HEK293 (cell line): ENCODE measurements around the gene PCSK5.

ENCODE experiments used
- CTCF ChIA-PET: fragments of 350-600 bp; formaldehyde crosslinking; extraction: SDS; loops from one replicate; lab custom pipeline; 2021; ENCODE audit warnings: antibody characterized with exemption; lab: Yijun Ruan, JAX
- POLR2A ChIA-PET: fragments of 300-600 bp; formaldehyde crosslinking; extraction: SDS; loops from one replicate; lab custom pipeline; 2020; ENCODE audit warnings: antibody characterized with exemption, inconsistent platforms; lab: Yijun Ruan, JAX
- H3K27ac ChIP-seq: fragments of 200-500 bp; sonication (Bioruptor generic); 2 replicates; pipeline ENCODE4 v1.5.1; 2014; ENCODE audit warnings: low read depth, low read length, control low read depth, inconsistent platforms; ENCODE audit errors: extremely low read depth
- H3K36me3 ChIP-seq, 2 experiments: fragments of 200-500 bp in 1 of 2; sonication (Bioruptor generic) in 1 of 2; 1 replicate in 1 of 2; 2 replicates in 1 of 2; pipeline ENCODE4 v1.5.1; 2014 to 2017; ENCODE audit warnings: inconsistent platforms in 2 of 2, low read length in 2 of 2; ENCODE audit not compliant: control insufficient read depth in 2 of 2, insufficient read depth in 1 of 2
- H3K4me1 ChIP-seq: fragments of 200-500 bp; sonication (Bioruptor generic); 2 replicates; pipeline ENCODE4 v1.5.1; 2014; ENCODE audit warnings: mild to moderate bottlenecking, low read length, inconsistent platforms; ENCODE audit not compliant: control insufficient read depth, insufficient read depth
- H3K4me3 ChIP-seq: 2 replicates; pipeline ENCODE4 v1.5.1; 2011; ENCODE audit warnings: low read depth, mild to moderate bottlenecking, control low read depth, low read length, moderate library complexity
- H3K9me3 ChIP-seq: fragments of 200-500 bp; sonication (Bioruptor generic); 2 replicates; pipeline ENCODE4 v1.5.1; 2014; ENCODE audit warnings: low read depth, low read length, inconsistent platforms; ENCODE audit not compliant: control insufficient read depth, insufficient read depth
- BCL11A ChIP-seq: fragments of 450-650 bp; formaldehyde crosslinking; IDR thresholded peaks from 2 replicates; pipeline ENCODE4 v1.5.1; 2016; ENCODE audit warnings: low read depth, missing biosample characterization, missing genetic modification characterization
- GLI4 ChIP-seq: fragments of 450-650 bp; formaldehyde crosslinking; IDR thresholded peaks from 2 replicates; pipeline ENCODE4 v1.5.1; 2016; ENCODE audit warnings: missing biosample characterization, missing genetic modification characterization
- HOXD13 ChIP-seq: sonication (generic); formaldehyde crosslinking; IDR thresholded peaks from 2 replicates; pipeline ENCODE4 v1.8.0; 2022; ENCODE audit warnings: missing genetic modification reagents, borderline replicate concordance
- KLF10 ChIP-seq: fragments of 450-650 bp; IDR thresholded peaks from 2 replicates; pipeline ENCODE4 v1.5.1; 2018; ENCODE audit warnings: missing biosample characterization, mild to moderate bottlenecking, missing genetic modification characterization
- SETDB1 ChIP-seq: IDR thresholded peaks from one replicate; pipeline ENCODE4 v1.6.1; 2017; ENCODE audit warnings: mild to moderate bottlenecking, low read length, moderate library complexity, mixed read lengths; ENCODE audit not compliant: insufficient read length
- ZFHX2 ChIP-seq: fragments of 450-650 bp; formaldehyde crosslinking; conservative IDR thresholded peaks from 2 replicates; pipeline ENCODE4 v1.5.1; 2016; ENCODE audit warnings: missing biosample characterization, missing genetic modification characterization
- ZNF140 ChIP-seq: fragments of 450-650 bp; formaldehyde crosslinking; IDR thresholded peaks from 2 replicates; pipeline ENCODE4 v1.5.1; 2016; ENCODE audit warnings: missing biosample characterization, missing genetic modification characterization
- ZNF146 ChIP-seq: fragments of 450-650 bp; formaldehyde crosslinking; IDR thresholded peaks from 2 replicates; pipeline ENCODE4 v1.5.1; 2016; ENCODE audit warnings: missing biosample characterization, missing genetic modification characterization
- ZNF155 ChIP-seq: fragments of 450-650 bp; formaldehyde crosslinking; IDR thresholded peaks from 2 replicates; pipeline ENCODE4 v1.5.1; 2016; ENCODE audit warnings: missing biosample characterization, missing genetic modification characterization
- ZNF157 ChIP-seq: fragments of 450-650 bp; formaldehyde crosslinking; IDR thresholded peaks from 2 replicates; pipeline ENCODE4 v1.5.1; 2016; ENCODE audit warnings: missing biosample characterization, missing genetic modification characterization
- ZNF174 ChIP-seq: fragments of 450-650 bp; formaldehyde crosslinking; IDR thresholded peaks from 2 replicates; pipeline ENCODE4 v1.5.0; 2017; ENCODE audit warnings: missing biosample characterization, mild to moderate bottlenecking, missing genetic modification characterization
- ZNF18 ChIP-seq: fragments of 450-650 bp; formaldehyde crosslinking; IDR thresholded peaks from 2 replicates; pipeline ENCODE4 v1.5.1; 2016; ENCODE audit warnings: missing biosample characterization, missing genetic modification characterization
- ZNF221 ChIP-seq: fragments of 450-650 bp; formaldehyde crosslinking; IDR thresholded peaks from 2 replicates; pipeline ENCODE4 v1.5.1; 2017; ENCODE audit warnings: missing biosample characterization, missing genetic modification characterization, borderline replicate concordance
- ZNF26 ChIP-seq: fragments of 450-650 bp; formaldehyde crosslinking; IDR thresholded peaks from 2 replicates; pipeline ENCODE4 v1.5.1; 2016; ENCODE audit warnings: missing biosample characterization, missing genetic modification characterization
- ZNF292 ChIP-seq: fragments of 450-650 bp; formaldehyde crosslinking; IDR thresholded peaks from 2 replicates; pipeline ENCODE4 v1.5.1; 2016; ENCODE audit warnings: low read depth, missing biosample characterization, missing genetic modification characterization, borderline replicate concordance
- ZNF311 ChIP-seq: fragments of 450-650 bp; formaldehyde crosslinking; IDR thresholded peaks from 2 replicates; pipeline ENCODE4 v1.5.1; 2017; ENCODE audit warnings: missing biosample characterization, missing genetic modification characterization, borderline replicate concordance
- ZNF416 ChIP-seq: fragments of 450-650 bp; formaldehyde crosslinking; IDR thresholded peaks from 2 replicates; pipeline ENCODE4 v1.5.1; 2016; ENCODE audit warnings: missing biosample characterization, missing genetic modification characterization
- ZNF529 ChIP-seq: fragments of 450-650 bp; formaldehyde crosslinking; IDR thresholded peaks from 2 replicates; pipeline ENCODE4 v1.5.1; 2017; ENCODE audit warnings: missing genetic modification characterization, missing biosample characterization; ENCODE audit not compliant: insufficient replicate concordance
- ZNF530 ChIP-seq: fragments of 450-650 bp; formaldehyde crosslinking; IDR thresholded peaks from 2 replicates; pipeline ENCODE4 v1.5.1; 2016; ENCODE audit warnings: low read depth, missing biosample characterization, missing genetic modification characterization
- ZNF544 ChIP-seq: fragments of 450-650 bp; formaldehyde crosslinking; IDR thresholded peaks from 2 replicates; pipeline ENCODE4 v1.5.0; 2017; ENCODE audit warnings: missing biosample characterization, missing genetic modification characterization
- ZNF548 ChIP-seq: fragments of 450-650 bp; formaldehyde crosslinking; IDR thresholded peaks from 2 replicates; pipeline ENCODE4 v1.5.1; 2016; ENCODE audit warnings: missing biosample characterization, missing genetic modification characterization
- ZNF549 ChIP-seq: fragments of 450-650 bp; IDR thresholded peaks from 2 replicates; pipeline ENCODE4 v1.5.1; 2018; ENCODE audit warnings: missing biosample characterization, missing genetic modification characterization, mild to moderate bottlenecking, inconsistent platforms, moderate library complexity
- ZNF596 ChIP-seq: fragments of 450-650 bp; IDR thresholded peaks from 2 replicates; pipeline ENCODE4 v1.5.0; 2018; ENCODE audit warnings: missing biosample characterization, mild to moderate bottlenecking, missing genetic modification characterization, moderate library complexity
- ZNF626 ChIP-seq: fragments of 450-650 bp; sonication (Bioruptor Pico); formaldehyde crosslinking; IDR thresholded peaks from 2 replicates; pipeline ENCODE4 v1.5.1; 2018; ENCODE audit warnings: missing biosample characterization, missing genetic modification characterization, inconsistent platforms
- ZNF777 ChIP-seq: fragments of 450-650 bp; formaldehyde crosslinking; IDR thresholded peaks from 2 replicates; pipeline ENCODE4 v1.5.1; 2017; ENCODE audit warnings: missing biosample characterization, missing genetic modification characterization, borderline replicate concordance
- TF ChIP-seq, protein P1 (sequence below): fragments of 450-650 bp; formaldehyde crosslinking; IDR thresholded peaks from 2 replicates; pipeline ENCODE4 v1.5.1; 2017; ENCODE audit warnings: missing biosample characterization, missing genetic modification characterization
- TF ChIP-seq, protein P2 (sequence below): fragments of 450-650 bp; formaldehyde crosslinking; IDR thresholded peaks from 2 replicates; pipeline ENCODE4 v1.5.1; 2016; ENCODE audit warnings: missing biosample characterization, missing genetic modification characterization
- TF ChIP-seq, protein P3 (sequence below): fragments of 450-650 bp; formaldehyde crosslinking; IDR thresholded peaks from 2 replicates; pipeline ENCODE4 v1.5.1; 2017; ENCODE audit warnings: missing biosample characterization, missing genetic modification characterization

Gene PCSK5

DNA sequence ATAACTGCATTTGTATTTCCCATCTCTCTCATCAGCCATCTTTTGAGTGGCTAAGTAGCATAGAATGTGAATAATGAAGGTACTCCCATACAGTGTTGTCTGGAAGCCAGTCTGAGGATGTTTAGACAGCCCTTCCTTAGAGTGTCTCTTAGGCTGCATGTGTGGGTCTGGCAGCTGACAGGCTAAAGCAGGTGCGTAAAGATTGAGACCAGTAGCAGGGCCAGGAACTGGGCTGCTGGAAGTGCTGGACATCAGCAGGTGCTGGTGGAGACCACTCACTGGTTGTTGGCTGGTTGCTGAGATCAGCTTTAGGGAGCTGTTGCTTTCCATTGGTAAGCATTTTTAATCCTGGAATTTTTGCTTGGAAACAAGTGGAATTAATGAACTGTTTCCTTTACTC, 197.5 kb downstream of the PCSK5 start:
- H3K36me3 ChIP-seq: peaks cover 0 to 2% of the 10 kb centered on the region in 2 experiments; a peak in 2 of 3 replicates
- ChIA-PET POLR2A (no interaction called here), CTCF (no interaction called here)
- TF ChIP-seq KLF10 (tag by site-specific recombination) (no peak), ZNF155 (tag by site-specific recombination) (no peak), ZNF140 (tag by site-specific recombination) (no peak), ZNF626 (tag by site-specific recombination) (no peak), ZNF18 (tag by site-specific recombination) (no peak), SETDB1 (no peak), BCL11A (tag by site-specific recombination) (no peak), ZNF146 (tag by site-specific recombination) (no peak), ZNF157 (tag by site-specific recombination) (no peak), ZNF26 (tag by site-specific recombination) (no peak), ZNF292 (tag by site-specific recombination) (no peak), ZNF529 (no peak), ZNF777 (no peak), ZNF311 (tag by site-specific recombination) (no peak), ZNF221 (tag by site-specific recombination) (no peak), ZNF548 (tag by site-specific recombination) (no peak), ZNF530 (tag by site-specific recombination) (no peak)
- TF ChIP-seq, protein P1, sequence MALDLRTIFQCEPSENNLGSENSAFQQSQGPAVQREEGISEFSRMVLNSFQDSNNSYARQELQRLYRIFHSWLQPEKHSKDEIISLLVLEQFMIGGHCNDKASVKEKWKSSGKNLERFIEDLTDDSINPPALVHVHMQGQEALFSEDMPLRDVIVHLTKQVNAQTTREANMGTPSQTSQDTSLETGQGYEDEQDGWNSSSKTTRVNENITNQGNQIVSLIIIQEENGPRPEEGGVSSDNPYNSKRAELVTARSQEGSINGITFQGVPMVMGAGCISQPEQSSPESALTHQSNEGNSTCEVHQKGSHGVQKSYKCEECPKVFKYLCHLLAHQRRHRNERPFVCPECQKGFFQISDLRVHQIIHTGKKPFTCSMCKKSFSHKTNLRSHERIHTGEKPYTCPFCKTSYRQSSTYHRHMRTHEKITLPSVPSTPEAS (tag by site-specific recombination): no peak
- TF ChIP-seq, protein P2, sequence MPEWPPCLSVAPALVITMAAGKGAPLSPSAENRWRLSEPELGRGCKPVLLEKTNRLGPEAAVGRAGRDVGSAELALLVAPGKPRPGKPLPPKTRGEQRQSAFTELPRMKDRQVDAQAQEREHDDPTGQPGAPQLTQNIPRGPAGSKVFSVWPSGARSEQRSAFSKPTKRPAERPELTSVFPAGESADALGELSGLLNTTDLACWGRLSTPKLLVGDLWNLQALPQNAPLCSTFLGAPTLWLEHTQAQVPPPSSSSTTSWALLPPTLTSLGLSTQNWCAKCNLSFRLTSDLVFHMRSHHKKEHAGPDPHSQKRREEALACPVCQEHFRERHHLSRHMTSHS (tag by site-specific recombination): no peak
- H3K4me1 ChIP-seq: no peaks in the 10 kb centered on the region
- no peaks in the 10 kb centered on the region for H3K9me3 ChIP-seq
- no peak overlapping the region for H3K4me3 ChIP-seq
- no peak overlapping the region for H3K27ac ChIP-seq

GRCh38 chr9:76090330-76090729, 199.9 kb downstream of the PCSK5 start:
- Histone ChIP-seq H3K27ac (no peak overlapping the region), H3K4me1 (no peaks in the 10 kb centered on the region), H3K4me3 (no peak overlapping the region), H3K36me3 (peaks cover 0 to 5% of the 10 kb centered on the region in 2 experiments; a peak in 1 of 3 replicates), H3K9me3 (no peaks in the 10 kb centered on the region)
- POLR2A ChIA-PET: interaction anchor here (0.6 kb wide), 1 partner anchor 304 kb away, joined by 3 read pairs; the partner anchor contains the start of gene RFK
- CTCF ChIA-PET: interaction anchor here (0.7 kb wide), 1 partner anchor 41 kb away, joined by 5 read pairs; no protein-coding TSS in a partner anchor
- TF ChIP-seq ZFHX2 (tag by site-specific recombination) (no peak), GLI4 (tag by site-specific recombination) (no peak), ZNF596 (tag by site-specific recombination) (no peak), ZNF416 (tag by site-specific recombination) (no peak), ZNF549 (tag by site-specific recombination) (no peak), HOXD13 (CRISPR knock-in tag) (no peak), ZNF544 (tag by site-specific recombination) (no peak), ZNF174 (tag by site-specific recombination) (no peak)
- TF ChIP-seq, protein P3, sequence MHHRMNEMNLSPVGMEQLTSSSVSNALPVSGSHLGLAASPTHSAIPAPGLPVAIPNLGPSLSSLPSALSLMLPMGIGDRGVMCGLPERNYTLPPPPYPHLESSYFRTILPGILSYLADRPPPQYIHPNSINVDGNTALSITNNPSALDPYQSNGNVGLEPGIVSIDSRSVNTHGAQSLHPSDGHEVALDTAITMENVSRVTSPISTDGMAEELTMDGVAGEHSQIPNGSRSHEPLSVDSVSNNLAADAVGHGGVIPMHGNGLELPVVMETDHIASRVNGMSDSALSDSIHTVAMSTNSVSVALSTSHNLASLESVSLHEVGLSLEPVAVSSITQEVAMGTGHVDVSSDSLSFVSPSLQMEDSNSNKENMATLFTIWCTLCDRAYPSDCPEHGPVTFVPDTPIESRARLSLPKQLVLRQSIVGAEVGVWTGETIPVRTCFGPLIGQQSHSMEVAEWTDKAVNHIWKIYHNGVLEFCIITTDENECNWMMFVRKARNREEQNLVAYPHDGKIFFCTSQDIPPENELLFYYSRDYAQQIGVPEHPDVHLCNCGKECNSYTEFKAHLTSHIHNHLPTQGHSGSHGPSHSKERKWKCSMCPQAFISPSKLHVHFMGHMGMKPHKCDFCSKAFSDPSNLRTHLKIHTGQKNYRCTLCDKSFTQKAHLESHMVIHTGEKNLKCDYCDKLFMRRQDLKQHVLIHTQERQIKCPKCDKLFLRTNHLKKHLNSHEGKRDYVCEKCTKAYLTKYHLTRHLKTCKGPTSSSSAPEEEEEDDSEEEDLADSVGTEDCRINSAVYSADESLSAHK (tag by site-specific recombination): no peak
